Aorta (tissue), 5 donors: Measurements from ENCODE around the gene MED25. TPM values are rescaled to one million over a fixed set of nuclear protein-coding genes. Genes with fewer than 3 reads are reported as not detected.

ENCODE experiments used
- ATAC-seq: fragments of 200-7000 bp; cut with Tn5 transposase; one replicate; pipeline ENCODE4 v1.9.1; 2022; ENCODE audit warnings: moderate library complexity; ENCODE audit not compliant: low FRiP score
- DNase-seq, 2 donors: peaks; one replicate each; pipeline ENCODE4 v3.0.0-alpha.2; 2020
- H3K27ac ChIP-seq, 2 donors: one replicate each; pipeline ENCODE4 v1.5.1; 2013; ENCODE audit warnings: low read length in 2 of 2, mild to moderate bottlenecking in 2 of 2, moderate library complexity in 2 of 2, control low read depth in 1 of 2, inconsistent platforms in 1 of 2, low read depth in 1 of 2
- H3K27me3 ChIP-seq, 2 donors: one replicate each; pipeline ENCODE4 v1.6.1; 2013; ENCODE audit warnings: control low read depth in 1 of 2, low read length in 1 of 2, mild to moderate bottlenecking in 1 of 2, moderate library complexity in 1 of 2; ENCODE audit not compliant: insufficient read depth in 2 of 2, control insufficient read depth in 1 of 2
- H3K36me3 ChIP-seq, 2 donors: one replicate each; pipeline ENCODE4 v1.6.1; 2013; ENCODE audit warnings: control low read depth in 1 of 2, low read length in 1 of 2, mild to moderate bottlenecking in 1 of 2; ENCODE audit not compliant: insufficient read depth in 2 of 2, control insufficient read depth in 1 of 2
- H3K4me1 ChIP-seq, 2 donors: one replicate each; pipeline ENCODE4 v1.6.1; 2013; ENCODE audit warnings: low read length in 2 of 2, control low read depth in 1 of 2, mild to moderate bottlenecking in 1 of 2, moderate library complexity in 1 of 2; ENCODE audit not compliant: insufficient read depth in 2 of 2, control insufficient read depth in 1 of 2
- H3K4me3 ChIP-seq, 2 donors: one replicate each; pipeline ENCODE4 v1.5.1; 2013; ENCODE audit warnings: low read length in 2 of 2, control low read depth in 1 of 2, mild to moderate bottlenecking in 1 of 2
- H3K9me3 ChIP-seq: one replicate; pipeline ENCODE4 v1.6.1; 2013; ENCODE audit warnings: mild to moderate bottlenecking, low read length; ENCODE audit not compliant: control insufficient read depth
- WGBS, 2 donors: extraction: QIAGEN DNeasy Blood & Tissue Kit; methylation state at CpG; one replicate each; pipeline ENCODE4 v1.1.7; 2013; 5-methylcytosine and 5-hydroxymethylcytosine counted together
- intact Hi-C, 2 donors: fragments of 100-400 bp; cut with DNase I; formaldehyde crosslinking; loops; one replicate each; pipeline versions ENCODE4 v1.14.2 to v1.15.0; 2022
- polyA plus RNA-seq, 2 donors: library from polyadenylated mRNA; stranded (reverse); fragments of 200-250 nt; gene quantifications; one replicate each; pipeline ENCODE4 v1.2.3, GENCODE V29; 2013
- total RNA-seq, 2 donors: library from RNA; stranded (reverse); fragmentation: NEBNext Ultra II Directional; extraction: Animal tissue kit (Norgen Biotek cat#: 25700); gene quantifications; one replicate each; pipeline ENCODE4 v1.2.1, GENCODE V29; 2021
- donor health status: healthy with polysubstance abuse.
- donor health status: Bipolar disorder and iron deficiency.
- donor health status: DM: no; HTN: no; CAD: no.
- donor health status: DM: no; HTN: no; CAD: no.
- donor health status: DM: yes; HTN: yes; CAD: no.

The MED25 gene
- total and polyA plus RNA-seq, 4 donors, result 18.3 to 52.8 (median 33.7) TPM

DNA sequence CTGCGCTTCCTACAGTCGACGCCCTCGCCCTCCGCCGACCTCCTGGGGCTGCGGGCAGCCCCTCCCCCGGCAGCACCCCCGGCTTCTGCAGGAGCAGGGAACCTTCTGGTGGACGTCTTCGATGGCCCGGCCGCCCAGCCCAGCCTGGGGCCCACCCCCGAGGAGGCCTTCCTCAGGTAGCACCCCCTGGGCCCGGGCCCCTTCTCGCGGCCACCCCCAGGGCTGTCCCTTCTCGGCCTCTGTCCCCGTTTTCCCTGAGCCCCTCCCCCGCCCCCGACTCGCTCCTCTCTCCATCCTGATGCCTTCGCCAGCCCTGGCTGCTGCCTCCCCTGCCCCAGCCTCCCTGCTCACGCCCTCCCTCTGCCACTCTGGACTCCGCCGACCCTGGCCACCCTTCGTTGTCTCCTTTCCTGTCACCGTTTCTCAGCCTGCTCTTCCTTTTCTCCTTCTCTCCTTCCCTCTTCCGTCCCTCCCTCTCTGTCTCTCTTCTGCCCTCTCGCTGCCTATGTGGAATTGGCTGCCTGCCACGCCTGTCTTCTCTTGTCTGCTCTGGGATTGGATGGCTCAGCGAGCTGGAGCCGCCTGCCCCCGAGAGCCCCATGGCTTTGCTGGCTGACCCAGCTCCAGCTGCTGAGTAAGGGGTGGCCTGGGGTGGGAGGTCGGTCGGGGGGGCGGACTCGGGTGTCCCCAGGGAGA is 16.0 kb upstream of the MED25 start:
- H3K27ac ChIP-seq, result no peak overlapping the region
- H3K36me3 ChIP-seq, result peaks cover 0 to 8% of the 10 kb centered on the region in 2 donors
- no peaks in the 10 kb centered on the region for H3K4me1 ChIP-seq
- no peaks in the 10 kb centered on the region for H3K27me3 ChIP-seq
- H3K9me3 ChIP-seq, result no peaks in the 10 kb centered on the region
- intact Hi-C loops, result no loop called here
- peak; percentile 81 for ATAC-seq
- 25 to 37% methylated on average over 32 to 37 of the region's 38 CpGs for WGBS, 2 donors
- DNase-seq, result peak; percentile 90 to 96
- H3K4me3 ChIP-seq, result no peak overlapping the region

DNA sequence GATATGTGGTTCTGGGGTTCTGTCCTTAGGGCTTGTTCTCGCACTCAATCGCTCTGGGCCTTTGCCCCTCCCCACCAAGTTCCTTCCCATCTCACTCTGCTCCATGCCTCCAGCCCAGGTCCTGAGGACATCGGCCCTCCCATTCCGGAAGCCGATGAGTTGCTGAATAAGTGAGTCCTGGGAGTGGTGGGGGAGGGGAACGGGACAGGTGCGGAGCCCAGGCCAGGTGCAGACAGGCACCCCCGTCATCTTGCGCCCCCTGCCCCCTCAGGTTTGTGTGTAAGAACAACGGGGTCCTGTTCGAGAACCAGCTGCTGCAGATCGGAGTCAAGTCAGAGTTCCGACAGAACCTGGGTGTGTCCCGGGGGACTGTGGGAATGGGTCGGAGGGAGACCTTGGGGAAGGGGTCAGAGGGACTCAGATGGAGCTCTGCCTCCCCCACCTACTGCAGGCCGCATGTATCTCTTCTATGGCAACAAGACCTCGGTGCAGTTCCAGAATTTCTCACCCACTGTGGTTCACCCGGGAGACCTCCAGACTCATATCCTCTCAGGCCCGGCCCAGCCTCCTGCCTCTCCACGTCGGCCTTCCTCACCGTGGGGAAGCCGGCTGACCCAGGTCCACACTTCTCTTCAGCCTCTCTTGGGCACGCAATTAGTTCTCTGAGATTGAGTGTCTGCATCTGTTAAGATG is 15.1 kb upstream of the MED25 start:
- Histone ChIP-seq H3K4me1 (no peaks in the 10 kb centered on the region), H3K9me3 (no peaks in the 10 kb centered on the region), H3K4me3 (no peak overlapping the region), H3K27ac (no peak overlapping the region), H3K27me3 (no peaks in the 10 kb centered on the region), H3K36me3 (peaks cover 0 to 9% of the 10 kb centered on the region in 2 donors)
- DNase-seq (no peak), ATAC-seq (no peak)
- 86 to 89% methylated on average over 24 of the region's 24 CpGs for WGBS, 2 donors
- intact Hi-C loops, result no loop called here

DNA sequence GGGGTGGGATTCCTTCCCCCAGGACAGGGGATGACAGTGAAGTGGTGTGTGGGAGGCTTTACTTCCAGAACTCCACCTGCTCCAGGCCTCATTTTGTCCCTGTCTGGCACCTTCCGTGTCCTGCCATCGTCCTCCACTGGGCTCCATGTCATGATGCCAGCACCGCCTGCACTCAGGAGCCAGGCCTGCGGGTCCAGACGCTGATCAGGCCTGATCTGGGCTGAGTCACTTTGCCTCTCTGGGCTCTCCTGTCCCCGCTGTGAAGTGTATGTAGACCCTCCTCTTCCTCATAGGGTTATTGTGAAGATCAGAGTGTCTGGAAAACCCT is 14.6 kb upstream of the MED25 start:
- intact Hi-C loops, result no loop called here
- no peak overlapping the region for H3K27ac ChIP-seq
- no peak for ATAC-seq
- H3K4me3 ChIP-seq, result no peak overlapping the region
- H3K4me1 ChIP-seq, result no peaks in the 10 kb centered on the region
- peaks cover 0 to 9% of the 10 kb centered on the region in 2 donors for H3K36me3 ChIP-seq
- DNase-seq, result no peak
- no peaks in the 10 kb centered on the region for H3K27me3 ChIP-seq
- H3K9me3 ChIP-seq, result no peaks in the 10 kb centered on the region
- 90% methylated on average over 6 of the region's 6 CpGs for WGBS, 2 donors

DNA sequence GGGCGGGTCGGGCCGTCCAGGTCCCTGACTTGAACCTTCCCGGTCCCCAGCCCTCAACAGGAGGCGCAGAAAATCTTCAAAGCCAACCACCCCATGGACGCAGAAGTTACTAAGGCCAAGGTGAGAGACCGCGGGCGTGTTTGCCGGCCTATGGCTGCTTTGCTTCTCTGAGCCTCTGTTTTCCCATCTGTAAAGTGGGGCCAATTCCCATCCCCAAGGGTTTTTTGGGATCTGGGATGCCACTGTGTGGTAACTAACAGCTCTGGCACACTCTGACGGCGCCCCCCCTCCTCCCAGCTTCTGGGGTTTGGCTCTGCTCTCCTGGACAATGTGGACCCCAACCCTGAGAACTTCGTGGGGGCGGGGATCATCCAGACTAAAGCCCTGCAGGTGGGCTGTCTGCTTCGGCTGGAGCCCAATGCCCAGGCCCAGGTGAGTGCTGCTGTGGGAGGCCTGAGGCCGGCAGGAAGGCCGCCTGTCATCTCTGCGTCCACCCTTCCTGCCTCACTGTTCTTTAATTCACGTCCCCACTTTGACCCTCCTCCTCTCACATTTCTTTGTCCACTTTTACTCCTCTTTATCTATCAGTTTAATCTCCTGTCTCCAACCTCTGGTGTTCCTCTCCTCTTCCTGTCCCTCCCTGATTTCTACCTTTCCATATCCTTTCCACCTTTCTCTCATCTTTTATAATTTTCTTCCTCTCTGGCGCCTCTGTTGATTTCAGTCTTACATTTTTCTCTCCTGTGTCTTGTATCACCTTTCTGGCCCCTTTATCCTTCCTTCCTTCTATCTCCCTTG is 12.1 kb upstream of the MED25 start:
- Histone ChIP-seq H3K4me1 (no peaks in the 10 kb centered on the region), H3K27me3 (no peaks in the 10 kb centered on the region), H3K36me3 (peaks cover 0 to 4% of the 10 kb centered on the region in 2 donors), H3K9me3 (no peaks in the 10 kb centered on the region), H3K27ac (no peak overlapping the region), H3K4me3 (no peak overlapping the region)
- DNase-seq (no peak), ATAC-seq (no peak)
- 80 to 83% methylated on average over 20 of the region's 20 CpGs for WGBS, 2 donors
- intact Hi-C loops, result loop anchor here (5.0 kb wide), 1 partner anchor 39 kb away; the partner anchor contains the start of gene AP2A1 (in 2 of the 2)

GRCh38 chr19:49806620-49806959 is 11.5 kb upstream of the MED25 start:
- no peaks in the 10 kb centered on the region for H3K4me1 ChIP-seq
- peaks cover 0 to 2% of the 10 kb centered on the region in 2 donors for H3K36me3 ChIP-seq
- H3K27ac ChIP-seq, result no peak overlapping the region

GRCh38 chr19:49807058-49807903 is 10.8 kb upstream of the MED25 start:
- Histone ChIP-seq H3K27ac (no peak overlapping the region), H3K4me3 (no peak overlapping the region), H3K9me3 (no peaks in the 10 kb centered on the region), H3K4me1 (no peaks in the 10 kb centered on the region), H3K36me3 (peaks cover 0 to 2% of the 10 kb centered on the region in 2 donors), H3K27me3 (no peaks in the 10 kb centered on the region)
- no peak for DNase-seq
- 86 to 87% methylated on average over 18 of the region's 18 CpGs for WGBS, 2 donors
- intact Hi-C loops, result loop anchor here (5.0 kb wide), 1 partner anchor 40 kb away; the partner anchor contains the start of gene AP2A1 (in 2 of the 2)
- no peak for ATAC-seq

More at GRCh38 chr19:49806620-49806959, 11.5 kb upstream of the MED25 start:
- Histone ChIP-seq H3K9me3 (no peaks in the 10 kb centered on the region), H3K27me3 (no peaks in the 10 kb centered on the region), H3K4me3 (no peak overlapping the region)
- DNase-seq (no peak), ATAC-seq (no peak)
- intact Hi-C loops, result loop anchor here (5.0 kb wide), 1 partner anchor 39 kb away; the partner anchor contains the start of gene AP2A1 (in 2 of the 2)
- WGBS, 2 donors, result 88 to 91% methylated on average over 8 of the region's 8 CpGs

DNA sequence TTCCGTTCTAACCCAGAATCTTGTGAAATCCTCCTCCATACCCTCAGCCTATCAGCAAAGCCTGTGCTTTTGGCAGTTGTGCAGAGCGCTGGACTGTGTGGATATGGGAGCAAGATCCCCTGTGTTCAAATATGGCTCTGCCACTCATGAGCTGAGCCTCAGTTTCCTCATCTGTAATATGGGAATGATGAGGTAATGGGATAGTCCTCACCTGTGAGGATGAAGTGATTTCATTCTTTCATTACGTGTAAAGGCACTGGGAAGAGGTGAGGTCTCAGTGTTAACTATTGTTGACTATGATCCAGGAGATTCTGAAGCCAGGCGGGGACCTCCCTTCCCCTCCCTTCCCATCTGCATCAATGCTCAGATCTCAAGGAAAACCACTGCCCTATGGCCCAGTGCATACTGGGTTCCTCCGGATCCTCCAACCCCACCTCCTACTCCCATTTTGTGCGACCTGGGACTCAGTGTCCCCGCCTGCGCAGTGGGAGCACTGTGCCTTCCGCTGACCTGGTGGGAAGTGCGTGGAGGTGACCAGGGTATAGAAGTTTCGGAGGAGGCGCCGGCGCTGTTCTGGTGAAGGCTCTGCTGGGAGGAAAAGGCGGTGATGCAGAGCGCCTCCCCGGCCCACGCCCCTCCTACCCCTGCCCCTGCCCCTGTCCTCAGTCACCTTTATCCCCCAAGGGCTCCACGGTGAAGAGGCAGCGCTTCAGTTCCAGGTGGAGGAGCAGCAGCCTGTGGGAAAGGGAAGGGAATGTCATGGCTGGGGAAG is 10.0 kb upstream of the MED25 start:
- no peaks in the 10 kb centered on the region for H3K9me3 ChIP-seq
- no peak overlapping the region for H3K4me3 ChIP-seq
- DNase-seq (no peak), ATAC-seq (no peak)
- no peaks in the 10 kb centered on the region for H3K27me3 ChIP-seq
- 86% methylated on average over 19 to 20 of the region's 20 CpGs for WGBS, 2 donors
- H3K27ac ChIP-seq, result peak overlapping the region in 1 of 2 donors; percentile 2
- intact Hi-C loops, result loop anchor here (5.0 kb wide), 1 partner anchor 41 kb away; the partner anchor contains the start of gene AP2A1 (in 2 of the 2)
- no peaks in the 10 kb centered on the region for H3K4me1 ChIP-seq
- H3K36me3 ChIP-seq, result peaks cover 0 to 2% of the 10 kb centered on the region in 2 donors
